ENCODE measurements around the gene ZNF614.
A peak's percentile ranks its signal among the peaks of the same experiment; 100 is the strongest.
"Not testable (repeated sequence)": the region's sequence is repeated elsewhere in the genome, so short reads cannot be mapped to it uniquely, and the experiment has no call there.

The ZNF614 gene

GRCh38 chr19:52028780-52029123 lies 573 bp upstream of the ZNF614 start:
- peak overlapping the region; percentile 79 for H2AFZ ChIP-seq (ENCODE audit: low read length)
- H3K9me2 ChIP-seq (replicated peaks; ENCODE audit: insufficient read depth, low read length): no peaks in the 10 kb centered on the region
- H3K27ac ChIP-seq (ENCODE audit: low read length): peak overlapping the region; percentile 50; the same call in 1 of the 2 replicates
- H4K20me1 ChIP-seq (ENCODE audit: insufficient read depth, low read length): no peaks in the 10 kb centered on the region
- H3K9ac ChIP-seq (ENCODE audit: low read length): peak overlapping the region; percentile 58; the same call in 1 of the 2 replicates
- H3K4me1 ChIP-seq (ENCODE audit: low read length): no peaks in the 10 kb centered on the region
- H3K36me3 ChIP-seq (replicated peaks; ENCODE audit: insufficient read depth, low read length): 0 out of 2 replicates have a peak, but pooled peaks cover under 1% of the 10 kb centered on the region
- no peak for DNase-seq
- H3F3A ChIP-seq (ENCODE audit: insufficient read depth, low read length): no peaks in the 10 kb centered on the region
- peak overlapping the region; percentile 70 for H3K4me3 ChIP-seq (ENCODE audit: low read length)
- H3K79me2 ChIP-seq (ENCODE audit: low read length): no peaks in the 10 kb centered on the region
- H3K4me2 ChIP-seq (ENCODE audit: low read depth, low read length): peak overlapping the region; percentile 61; the same call in 1 of the 2 replicates
- TF ChIP-seq EZH2phosphoT487 (IDR thresholded peaks at IDR 0.05; ENCODE audit: low read length): no peak
- TF ChIP-seq CTCF (IDR thresholded peaks at IDR 0.05; ENCODE audit: low read length): no peak
- TF ChIP-seq EZH2 (optimal IDR thresholded peaks at IDR 0.05; ENCODE audit: low read depth, low read length): no peak
- no peaks in the 10 kb centered on the region for H3K9me3 ChIP-seq (replicated peaks; ENCODE audit: insufficient read depth, low read length)
- H3K27me3 ChIP-seq (replicated peaks; ENCODE audit: insufficient read depth, low read length): no peaks in the 10 kb centered on the region

GRCh38 chr19:52026255-52026990 lies 1.8 kb downstream of the ZNF614 start:
- H3K27ac ChIP-seq (ENCODE audit: low read length); H3K4me3 ChIP-seq (ENCODE audit: low read length); H4K20me1 ChIP-seq (ENCODE audit: insufficient read depth, low read length); H2AFZ ChIP-seq (ENCODE audit: low read length); H3K4me2 ChIP-seq (ENCODE audit: low read depth, low read length); H3F3A ChIP-seq (ENCODE audit: insufficient read depth, low read length); DNase-seq; H3K4me1 ChIP-seq (ENCODE audit: low read length); H3K9ac ChIP-seq (ENCODE audit: low read length); H3K27me3 ChIP-seq (replicated peaks; ENCODE audit: insufficient read depth, low read length); H3K36me3 ChIP-seq (replicated peaks; ENCODE audit: insufficient read depth, low read length); H3K79me2 ChIP-seq (ENCODE audit: low read length); H3K9me2 ChIP-seq (replicated peaks; ENCODE audit: insufficient read depth, low read length); H3K9me3 ChIP-seq (replicated peaks; ENCODE audit: insufficient read depth, low read length): not testable (repeated sequence)

- not testable (repeated sequence) for H3K79me2 ChIP-seq (ENCODE audit: low read length); H3K9me2 ChIP-seq (replicated peaks; ENCODE audit: insufficient read depth, low read length); H3K9ac ChIP-seq (ENCODE audit: low read length); H3K4me1 ChIP-seq (ENCODE audit: low read length); H3K9me3 ChIP-seq (replicated peaks; ENCODE audit: insufficient read depth, low read length); H4K20me1 ChIP-seq (ENCODE audit: insufficient read depth, low read length); H3K27ac ChIP-seq (ENCODE audit: low read length); H2AFZ ChIP-seq (ENCODE audit: low read length); H3K4me2 ChIP-seq (ENCODE audit: low read depth, low read length); H3K27me3 ChIP-seq (replicated peaks; ENCODE audit: insufficient read depth, low read length); H3K4me3 ChIP-seq (ENCODE audit: low read length); H3K36me3 ChIP-seq (replicated peaks; ENCODE audit: insufficient read depth, low read length); DNase-seq; H3F3A ChIP-seq (ENCODE audit: insufficient read depth, low read length)
Observed at GRCh38 chr19:52024478-52024877, 3.7 kb downstream of the ZNF614 start.

GRCh38 chr19:52022193-52022592 lies 6.0 kb downstream of the ZNF614 start:
- Histone ChIP-seq H3K27ac (ENCODE audit: low read length) (no peak overlapping the region), H3K4me2 (ENCODE audit: low read depth, low read length) (no peak overlapping the region), H3K4me1 (ENCODE audit: low read length) (no peaks in the 10 kb centered on the region), H3K36me3 (replicated peaks; ENCODE audit: insufficient read depth, low read length) (peaks cover 4% of the 10 kb centered on the region; the same call in 1 of the 2 replicates), H2AFZ (ENCODE audit: low read length) (no peak overlapping the region), H3K9me3 (replicated peaks; ENCODE audit: insufficient read depth, low read length) (no peaks in the 10 kb centered on the region), H4K20me1 (ENCODE audit: insufficient read depth, low read length) (no peaks in the 10 kb centered on the region), H3K27me3 (replicated peaks; ENCODE audit: insufficient read depth, low read length) (no peaks in the 10 kb centered on the region), H3K9ac (ENCODE audit: low read length) (no peak overlapping the region), H3K4me3 (ENCODE audit: low read length) (no peak overlapping the region), H3F3A (ENCODE audit: insufficient read depth, low read length) (no peaks in the 10 kb centered on the region), H3K9me2 (replicated peaks; ENCODE audit: insufficient read depth, low read length) (no peaks in the 10 kb centered on the region), H3K79me2 (ENCODE audit: low read length) (no peaks in the 10 kb centered on the region)
- no peak for DNase-seq
- TF ChIP-seq EZH2 (optimal IDR thresholded peaks at IDR 0.05; ENCODE audit: low read depth, low read length) (no peak), CTCF (IDR thresholded peaks at IDR 0.05; ENCODE audit: low read length) (no peak), EZH2phosphoT487 (IDR thresholded peaks at IDR 0.05; ENCODE audit: low read length) (no peak)

Measured in MM.1S (cell line).